GM23338 (cell line): ENCODE measurements around the gene ELOB.

Experiments
- CTCF ChIP-seq, 2 experiments: fragments of 200-600 bp in 1 of 2; sonication (generic) in 1 of 2; conservative IDR thresholded peaks; 2 replicates each; pipeline versions ENCODE4 v1.5.1 to v1.6.1; 2016 to 2017; ENCODE audit warnings: antibody characterized with exemption in 2 of 2, low read depth in 2 of 2, mild to moderate bottlenecking in 2 of 2, moderate library complexity in 1 of 2
- EZH2 ChIP-seq: fragments of 200-600 bp; sonication (generic); IDR thresholded peaks from one replicate; pipeline ENCODE4 v1.8.0; 2017; ENCODE audit warnings: antibody characterized with exemption, mild to moderate bottlenecking, low read depth; ENCODE audit not compliant: unreplicated experiment

GRCh38 chr16:2779151-2779920 lies 2.3 kb upstream of the ELOB start:
- TF ChIP-seq EZH2 (no peak), CTCF (conservative IDR thresholded peaks at IDR 0.05; ENCODE audit: low read depth in 2 of 2) (peak in 1 of 2 experiments; percentile 13; a peak in 1 of 4 replicates)
